Parietal lobe (tissue), 2 donors: Measurements from ENCODE around the gene EME2. TPM values are rescaled to one million over a fixed set of nuclear protein-coding genes. Genes with fewer than 3 reads are reported as not detected.

Source experiments
- small RNA-seq: library from RNA; depleted of rRNA; stranded (forward); fragments of <200 nt; gene quantifications from one replicate; pipeline ENCODE3, GENCODE V24; 2014; ENCODE audit warnings: low replicate concordance
- total RNA-seq: library from RNA; depleted of rRNA; stranded (reverse); fragments of >200 nt; gene quantifications from one replicate; pipeline ENCODE4 v1.2.3, GENCODE V29; 2014

The EME2 gene
- total RNA-seq = 18.2 TPM

GRCh38 chr16:1772362-1772907 is at the start of gene EME2:
Gene EME2, plus strand, starts transcription at chr16:1772810. Its CDS starts 418 bp downstream, at chr16:1773228.

GRCh38 chr16:1771188-1771863 is 1.3 kb upstream of the EME2 start, which contains the start of gene NME3:
Gene NME3, minus strand, starts transcription at chr16:1771543. Its CDS starts 9 bp downstream, at chr16:1771534.

GRCh38 chr16:1772908-1773702 is 495 bp downstream of the EME2 start, which contains the start of gene MRPS34:
Gene MRPS34, minus strand, starts transcription at chr16:1773134. Its CDS starts 15 bp downstream, at chr16:1773119.

GRCh38 chr16:1782408-1783264 is 10.0 kb downstream of the EME2 start, which contains the start of the genes NUBP2 and SPSB3:
Gene NUBP2, plus strand, starts transcription at chr16:1782960. Its CDS starts 61 bp downstream, at chr16:1783021.
Gene SPSB3, minus strand, starts transcription at chr16:1782571. Its CDS starts 1,088 bp downstream, at chr16:1781483.

GRCh38 chr16:1793578-1794220 is 21.1 kb downstream of the EME2 start, which contains the start of gene IGFALS:
Gene IGFALS, minus strand, starts transcription at chr16:1793705. Its CDS starts 53 bp downstream, at chr16:1793652.

Small RNAs within 50 kb of the gene (small RNA-seq; reads per million reads assigned to genes)
- gene MIR3177 = 0.09 reads per million

Other genes starting within 250 kb of the EME2 start
- 2.8 TPM for gene TMEM204, start 239.1 kb upstream of the EME2 start, total RNA-seq
- 65.4 TPM for gene IFT140, start 160.7 kb upstream of the EME2 start, total RNA-seq
- gene CRAMP1, start 160.4 kb upstream of the EME2 start, total RNA-seq = 18.8 TPM
- gene JPT2, start 94.5 kb upstream of the EME2 start, total RNA-seq = 39.4 TPM
- gene MAPK8IP3, start 66.6 kb upstream of the EME2 start, total RNA-seq = 169 TPM
- gene NME3, start 1.3 kb upstream of the EME2 start, total RNA-seq = 26.9 TPM
- gene MRPS34, start 324 bp downstream of the EME2 start, total RNA-seq = 27.5 TPM
- gene SPSB3, start 9.8 kb downstream of the EME2 start, total RNA-seq = 74.2 TPM
- 46.6 TPM for gene NUBP2, start 10.2 kb downstream of the EME2 start, total RNA-seq
- gene IGFALS, start 20.9 kb downstream of the EME2 start, total RNA-seq = 0.31 TPM
- gene HAGH, start 54.0 kb downstream of the EME2 start, total RNA-seq = 59.5 TPM
- gene FAHD1, start 54.4 kb downstream of the EME2 start, total RNA-seq = 61.7 TPM
- gene MEIOB, start 99.4 kb downstream of the EME2 start, total RNA-seq = not detected
- not detected for gene HS3ST6, start 145.6 kb downstream of the EME2 start, total RNA-seq
- gene MSRB1, start 170.4 kb downstream of the EME2 start, total RNA-seq = 3.1 TPM
- not detected for gene RPL3L, start 181.9 kb downstream of the EME2 start, total RNA-seq
- gene NDUFB10, start 186.7 kb downstream of the EME2 start, total RNA-seq = 73.6 TPM
- 1,162 TPM for gene RPS2, start 192.0 kb downstream of the EME2 start, total RNA-seq
- gene RNF151, start 194.0 kb downstream of the EME2 start, total RNA-seq = not detected
- gene TBL3, start 199.2 kb downstream of the EME2 start, total RNA-seq = 16.6 TPM
- gene NOXO1, start 208.7 kb downstream of the EME2 start, total RNA-seq = 2.8 TPM
- 16.6 TPM for gene GFER, start 211.4 kb downstream of the EME2 start, total RNA-seq
- 67.9 TPM for gene SYNGR3, start 217.2 kb downstream of the EME2 start, total RNA-seq
- 9.4 TPM for gene ZNF598, start 237.0 kb downstream of the EME2 start, total RNA-seq
- gene NPW, start 247.0 kb downstream of the EME2 start, total RNA-seq = not detected